Heart left ventricle (tissue), 13 donors: ENCODE measurements around the gene SPOPL.

Experiments used
- CTCF ChIP-seq, 12 donors: fragments of 200-600 bp; sonication (generic) in 4 of 12; IDR thresholded peaks; one replicate each; pipeline versions ENCODE4 v1.5.0 to v1.8.0; 2018 to 2022; ENCODE audit warnings: antibody characterized with exemption in 12 of 12, mild to moderate bottlenecking in 5 of 12
- POLR2A ChIP-seq, 2 donors: fragments of 450-650 bp; IDR thresholded peaks; one replicate each; pipeline ENCODE4 v1.6.1; 2017; ENCODE audit warnings: antibody characterized with exemption in 2 of 2, mild to moderate bottlenecking in 2 of 2, moderate library complexity in 2 of 2
- donor health status: ischemic (EF 13 %, LVEDD 7.1; RV severe dilation, severe dysfunction).
- donor health status: DM: no; HTN: yes; CAD: no.
- donor health status: DM: no; HTN: no; CAD: no.
- donor health status: ischemic (EF 25% LVEDD 6.9; RV normal size, moderate dysfunction).
- donor health status: ischemic (EF 25% LVEDD 5.7; RV mildly dilated, moderate dysfunction).
- donor health status: ischemic (EF 35%, LVEDD 5.7; RV mildly dilated, moderate dysfunction).
- donor health status: nonischemic (EF 11% LVEDD 7.7; RV severe dilation, severe dysfunction).
- donor health status: DM: yes; HTN: yes; CAD: no.
- donor health status: PGD.
- donor health status: ischemic (EF 29% LVEDD 5.4; RV normal size, mild dysfunction).
- donor health status: nonischemic (EF 23%, LVEDD 6.1; RV moderate dilation, normal function).

- no peak for TF ChIP-seq CTCF (IDR thresholded peaks at IDR 0.05)
- no peak for TF ChIP-seq POLR2A (IDR thresholded peaks at IDR 0.05)
These were observed 901 bp downstream of the SPOPL start for GRCh38 chr2:138502255-138503086.
